GM10248 (cell line): ENCODE data around the gene ATP6V0A1.

ENCODE experiments used
- CTCF ChIA-PET: fragments of 300-600 bp; sonication (Branson Sonifier 250); formaldehyde crosslinking; extraction: SDS; loops from one replicate; lab custom pipeline; 2021; ENCODE audit warnings: antibody characterized with exemption; lab: Yijun Ruan, JAX
- POLR2A ChIA-PET: fragments of 350-650 bp; sonication (Branson Sonifier 250); formaldehyde crosslinking; extraction: SDS; loops from one replicate; lab custom pipeline; 2020; ENCODE audit warnings: antibody characterized with exemption; lab: Yijun Ruan, JAX
- DNase-seq: peaks from one replicate; pipeline ENCODE4 v3.0.0; 2012; ENCODE audit errors: extremely low spot score
- CTCF ChIP-seq: IDR thresholded peaks from 2 replicates; pipeline ENCODE4 v1.5.1; 2012; ENCODE audit warnings: mild to moderate bottlenecking, low read depth; ENCODE audit errors: extremely low read depth, missing control alignments, control extremely low read depth

The ATP6V0A1 gene

GRCh38 chr17:42568341-42569111 lies 109.8 kb downstream of the ATP6V0A1 start:
- CTCF ChIA-PET: interaction anchor here (1.7 to 5.5 kb wide), 2 partner anchors 10 to 256 kb away, joined by 5 to 49 read pairs; partner anchors contain the start of genes BECN1 and PSMC3IP
- no peak for TF ChIP-seq CTCF
- POLR2A ChIA-PET: no interaction called here
- DNase-seq: no peak

DNA sequence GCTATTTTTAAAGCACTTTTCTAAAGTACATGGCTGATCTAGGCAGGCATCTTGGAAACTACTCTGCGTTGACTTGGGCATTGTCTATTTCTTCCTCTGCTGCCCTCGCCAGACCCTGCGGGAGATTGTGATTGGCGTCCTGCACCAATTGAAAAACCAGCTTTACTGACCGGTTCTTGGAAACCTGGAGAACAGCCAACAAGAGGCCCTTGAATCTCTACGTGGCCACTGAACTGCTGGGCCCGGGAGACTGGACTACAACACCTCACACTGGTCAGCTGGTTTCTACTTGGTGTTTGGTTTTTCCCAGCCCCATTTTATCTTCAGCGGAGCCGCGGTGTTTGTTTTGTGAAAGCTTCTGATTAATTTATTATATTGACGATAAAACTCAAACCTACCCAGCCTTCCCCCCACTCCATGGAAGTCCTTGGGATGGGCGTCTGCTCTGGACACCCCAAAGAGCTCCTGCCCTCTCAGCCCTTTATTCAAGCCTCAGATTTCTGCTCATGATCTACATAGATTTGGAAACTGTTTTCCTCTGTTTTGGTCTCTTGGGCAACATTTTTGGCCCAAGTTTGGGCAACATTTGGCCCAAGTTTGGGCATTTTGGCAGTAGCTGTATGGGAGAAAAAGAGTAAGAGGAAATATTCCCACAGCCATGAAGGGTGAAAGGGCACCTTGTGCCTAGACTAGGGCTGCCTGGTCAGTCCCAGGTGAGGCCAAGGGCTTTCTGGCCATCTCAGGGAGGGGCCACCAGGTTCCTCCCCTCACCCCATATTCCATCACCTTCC lies 113.0 kb downstream of the ATP6V0A1 start:
- ChIA-PET CTCF (no interaction called here), POLR2A (no interaction called here)
- no peak for DNase-seq
- no peak for TF ChIP-seq CTCF
